ENCODE results near the gene SLC27A6.

The SLC27A6 gene

GRCh38 chr5:129077433-129078075 lies 112.3 kb downstream of the SLC27A6 start:
- no peak overlapping the region for H3K4me2 ChIP-seq
- H3K9me3 ChIP-seq (replicated peaks in 1 of 11) = no peaks in the 10 kb centered on the region
- H3K36me3 ChIP-seq = no peaks in the 10 kb centered on the region
- no peak overlapping the region for H3K4me3 ChIP-seq
- TF ChIP-seq Cebpa-rat (IDR thresholded peaks at IDR 0.05) = no peak
- H3K27me3 ChIP-seq = no peaks in the 10 kb centered on the region
- no peaks in the 10 kb centered on the region for H3K4me1 ChIP-seq
- H3K27ac ChIP-seq = no peak overlapping the region
- H4K20me1 ChIP-seq = no peaks in the 10 kb centered on the region
- H3K9ac ChIP-seq = no peak overlapping the region

GRCh38 chr5:129078247-129078646 lies 113.0 kb downstream of the SLC27A6 start:
- Histone ChIP-seq H3K36me3 (no peaks in the 10 kb centered on the region), H3K27me3 (no peaks in the 10 kb centered on the region), H4K20me1 (no peaks in the 10 kb centered on the region), H3K4me2 (no peak overlapping the region), H3K4me1 (no peaks in the 10 kb centered on the region), H3K27ac (no peak overlapping the region), H3K9me3 (replicated peaks in 1 of 11) (no peaks in the 10 kb centered on the region), H3K4me3 (no peak overlapping the region), H3K9ac (no peak overlapping the region)
- no peak for TF ChIP-seq Cebpa-rat (IDR thresholded peaks at IDR 0.05)

- H3K9ac ChIP-seq = no peak overlapping the region
- no peak overlapping the region for H3K4me3 ChIP-seq
- no peak overlapping the region for H3K4me2 ChIP-seq
Measured at GRCh38 chr5:129078660-129079059, 113.4 kb downstream of the SLC27A6 start.

GRCh38 chr5:129079496-129079895 lies 114.2 kb downstream of the SLC27A6 start:
- no peaks in the 10 kb centered on the region for H3K36me3 ChIP-seq
- H3K9me3 ChIP-seq (replicated peaks in 1 of 11) = no peaks in the 10 kb centered on the region
- H4K20me1 ChIP-seq = no peaks in the 10 kb centered on the region
- no peaks in the 10 kb centered on the region for H3K27me3 ChIP-seq
- TF ChIP-seq Cebpa-rat (IDR thresholded peaks at IDR 0.05) = no peak
- no peak overlapping the region for H3K4me3 ChIP-seq
- no peaks in the 10 kb centered on the region for H3K4me1 ChIP-seq
- H3K4me2 ChIP-seq = no peak overlapping the region
- H3K27ac ChIP-seq = no peak overlapping the region
- no peak overlapping the region for H3K9ac ChIP-seq

More at GRCh38 chr5:129078660-129079059, 113.4 kb downstream of the SLC27A6 start:
- Histone ChIP-seq H3K9me3 (replicated peaks in 1 of 11) (no peaks in the 10 kb centered on the region), H3K27me3 (no peaks in the 10 kb centered on the region), H4K20me1 (no peaks in the 10 kb centered on the region), H3K36me3 (no peaks in the 10 kb centered on the region), H3K27ac (no peak overlapping the region), H3K4me1 (no peaks in the 10 kb centered on the region)
- no peak for TF ChIP-seq Cebpa-rat (IDR thresholded peaks at IDR 0.05)

GRCh38 chr5:129080766-129081165 lies 115.5 kb downstream of the SLC27A6 start:
- no peak for TF ChIP-seq Cebpa-rat (IDR thresholded peaks at IDR 0.05)
- H3K4me1 ChIP-seq = no peaks in the 10 kb centered on the region
- no peak overlapping the region for H3K27ac ChIP-seq
- H3K4me2 ChIP-seq = no peak overlapping the region
- H3K9me3 ChIP-seq (replicated peaks in 1 of 11) = no peaks in the 10 kb centered on the region
- no peak overlapping the region for H3K9ac ChIP-seq
- H3K4me3 ChIP-seq = no peak overlapping the region
- H3K27me3 ChIP-seq = no peaks in the 10 kb centered on the region
- no peaks in the 10 kb centered on the region for H3K36me3 ChIP-seq
- H4K20me1 ChIP-seq = no peaks in the 10 kb centered on the region

- TF ChIP-seq Cebpa-rat (IDR thresholded peaks at IDR 0.05) = no peak
- H3K4me3 ChIP-seq = no peak overlapping the region
- no peaks in the 10 kb centered on the region for H3K27me3 ChIP-seq
- no peaks in the 10 kb centered on the region for H3K9me3 ChIP-seq (replicated peaks in 1 of 11)
- H3K4me2 ChIP-seq = no peak overlapping the region
- no peaks in the 10 kb centered on the region for H4K20me1 ChIP-seq
- no peaks in the 10 kb centered on the region for H3K4me1 ChIP-seq
- H3K27ac ChIP-seq = no peak overlapping the region
- H3K9ac ChIP-seq = no peak overlapping the region
- H3K36me3 ChIP-seq = no peaks in the 10 kb centered on the region
Measured at GRCh38 chr5:129082225-129083136, 117.2 kb downstream of the SLC27A6 start.
